ENCODE results near the gene AGXT2.
A peak's percentile ranks its signal among the peaks of the same experiment; 100 is the strongest.

The AGXT2 gene, protein sequence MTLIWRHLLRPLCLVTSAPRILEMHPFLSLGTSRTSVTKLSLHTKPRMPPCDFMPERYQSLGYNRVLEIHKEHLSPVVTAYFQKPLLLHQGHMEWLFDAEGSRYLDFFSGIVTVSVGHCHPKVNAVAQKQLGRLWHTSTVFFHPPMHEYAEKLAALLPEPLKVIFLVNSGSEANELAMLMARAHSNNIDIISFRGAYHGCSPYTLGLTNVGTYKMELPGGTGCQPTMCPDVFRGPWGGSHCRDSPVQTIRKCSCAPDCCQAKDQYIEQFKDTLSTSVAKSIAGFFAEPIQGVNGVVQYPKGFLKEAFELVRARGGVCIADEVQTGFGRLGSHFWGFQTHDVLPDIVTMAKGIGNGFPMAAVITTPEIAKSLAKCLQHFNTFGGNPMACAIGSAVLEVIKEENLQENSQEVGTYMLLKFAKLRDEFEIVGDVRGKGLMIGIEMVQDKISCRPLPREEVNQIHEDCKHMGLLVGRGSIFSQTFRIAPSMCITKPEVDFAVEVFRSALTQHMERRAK

DNA sequence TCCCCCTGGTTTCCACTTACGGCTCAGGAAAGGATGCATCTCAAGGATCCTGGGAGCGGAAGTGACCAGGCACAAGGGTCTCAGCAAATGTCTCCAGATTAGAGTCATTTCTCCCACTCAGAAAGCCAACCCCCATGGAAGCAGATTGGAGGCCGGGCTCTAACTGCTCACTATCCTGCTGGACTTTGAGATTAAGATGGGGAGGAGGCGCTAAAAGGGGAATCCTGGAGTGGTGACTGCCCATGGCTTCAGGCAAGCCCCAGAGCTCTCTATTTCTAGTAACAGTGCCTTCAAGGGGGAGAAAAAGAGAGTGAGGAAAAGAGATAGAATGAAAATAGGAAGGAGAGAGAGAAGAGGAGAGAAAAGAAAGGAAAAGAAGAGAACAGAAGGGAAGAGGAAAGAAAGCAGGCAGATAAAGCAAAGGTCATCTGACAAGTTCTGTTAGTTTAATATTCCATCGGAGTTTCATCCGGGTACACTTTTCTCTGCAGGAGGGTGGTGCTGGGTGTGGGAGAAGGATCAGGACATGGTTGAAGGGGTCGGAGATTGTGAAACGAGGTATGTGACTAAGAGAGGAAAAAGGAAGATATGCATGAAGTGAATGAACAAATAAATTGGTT lies at the start of gene AGXT2:
Gene AGXT2 (minus strand): TSS at position 165 of the 620 bp plus-strand sequence. CDS start 57 bp downstream, at position 108.
- no peak for DNase-seq

- no peak for DNase-seq
These were observed 49.2 kb upstream of the AGXT2 start for GRCh38 chr5:35096932-35097331.

- no peak for DNase-seq
These were observed 48.5 kb upstream of the AGXT2 start for GRCh38 chr5:35096216-35096615.

GRCh38 chr5:35095366-35095765 lies 47.6 kb upstream of the AGXT2 start:
- DNase-seq = no peak

DNA sequence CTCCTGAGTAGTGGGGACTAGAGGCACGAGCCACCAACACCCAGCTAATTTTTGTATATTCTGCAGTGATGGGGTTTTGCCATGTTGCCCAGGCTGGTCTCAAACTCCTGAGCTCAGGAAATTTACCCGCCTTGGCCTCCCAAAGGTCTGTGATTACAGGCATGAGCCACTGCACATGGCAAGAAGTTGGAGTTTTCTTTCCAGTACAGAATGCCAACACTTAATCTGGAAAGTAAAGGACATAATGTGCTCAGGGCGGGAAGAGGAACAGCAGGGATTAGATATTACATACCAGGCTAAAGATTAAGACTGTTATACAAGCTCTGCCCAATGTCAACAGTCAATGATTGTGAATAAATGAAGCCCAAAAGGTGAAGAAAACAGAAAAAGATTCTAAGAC lies 47.2 kb upstream of the AGXT2 start:
- DNase-seq = no peak

- no peak for DNase-seq
These were observed 45.0 kb upstream of the AGXT2 start for GRCh38 chr5:35092703-35093102.

DNA sequence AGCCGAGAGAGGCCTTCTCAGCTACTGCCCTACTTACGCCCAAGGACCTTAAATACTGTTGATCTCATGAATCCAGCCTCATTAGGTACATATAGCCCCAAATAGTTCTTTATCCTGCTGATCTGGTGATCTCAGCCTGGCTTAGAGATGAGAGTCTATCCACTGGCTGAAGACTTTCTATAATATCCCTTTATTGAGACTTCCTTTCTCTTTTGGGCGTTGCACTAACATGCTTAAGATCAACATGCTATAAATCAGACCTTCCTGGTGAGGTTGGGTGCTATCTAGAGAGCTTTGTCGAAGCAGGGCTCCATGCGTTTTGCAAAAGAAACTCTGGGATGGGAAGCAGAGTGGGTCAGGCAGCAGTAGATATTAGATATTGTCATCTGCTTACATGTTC lies 44.0 kb upstream of the AGXT2 start:
- DNase-seq = no peak

GRCh38 chr5:35089334-35090314 lies 41.9 kb upstream of the AGXT2 start:
- peak; percentile 49 for DNase-seq

- no peak for DNase-seq
These were observed 40.2 kb upstream of the AGXT2 start for GRCh38 chr5:35087991-35088390.

GRCh38 chr5:35083150-35083549 lies 35.4 kb upstream of the AGXT2 start:
- DNase-seq = no peak

GRCh38 chr5:35082530-35082929 lies 34.8 kb upstream of the AGXT2 start:
- no peak for DNase-seq

GRCh38 chr5:35081134-35081533 lies 33.4 kb upstream of the AGXT2 start:
- no peak for DNase-seq

GRCh38 chr5:35073160-35073559 lies 25.4 kb upstream of the AGXT2 start:
- no peak for DNase-seq

DNA sequence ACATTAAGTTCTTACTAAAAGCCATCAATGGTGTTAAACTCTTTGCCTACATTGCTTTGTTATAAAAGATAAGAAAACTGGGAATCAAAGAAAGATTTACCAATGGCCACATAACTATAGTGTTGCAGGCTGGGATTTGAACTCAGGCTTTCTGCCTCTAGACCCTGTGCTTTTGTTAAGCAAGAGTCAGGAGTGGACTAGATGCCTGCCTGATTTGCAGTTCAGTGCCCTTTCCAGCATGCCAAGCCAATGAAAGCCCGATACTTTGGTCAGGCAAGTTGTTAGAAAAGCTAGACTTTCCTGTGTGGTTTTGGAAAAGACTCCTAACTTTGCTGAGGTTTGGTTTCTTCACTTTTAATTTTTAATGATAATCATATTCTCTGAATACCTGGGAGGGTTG lies 21.4 kb upstream of the AGXT2 start:
- DNase-seq = no peak

GRCh38 chr5:35067985-35068384 lies 20.2 kb upstream of the AGXT2 start:
- DNase-seq = no peak

GRCh38 chr5:35066260-35066795 lies 18.6 kb upstream of the AGXT2 start:
- no peak for DNase-seq

- DNase-seq = no peak
These were observed 15.7 kb upstream of the AGXT2 start for GRCh38 chr5:35063414-35063813.

DNA sequence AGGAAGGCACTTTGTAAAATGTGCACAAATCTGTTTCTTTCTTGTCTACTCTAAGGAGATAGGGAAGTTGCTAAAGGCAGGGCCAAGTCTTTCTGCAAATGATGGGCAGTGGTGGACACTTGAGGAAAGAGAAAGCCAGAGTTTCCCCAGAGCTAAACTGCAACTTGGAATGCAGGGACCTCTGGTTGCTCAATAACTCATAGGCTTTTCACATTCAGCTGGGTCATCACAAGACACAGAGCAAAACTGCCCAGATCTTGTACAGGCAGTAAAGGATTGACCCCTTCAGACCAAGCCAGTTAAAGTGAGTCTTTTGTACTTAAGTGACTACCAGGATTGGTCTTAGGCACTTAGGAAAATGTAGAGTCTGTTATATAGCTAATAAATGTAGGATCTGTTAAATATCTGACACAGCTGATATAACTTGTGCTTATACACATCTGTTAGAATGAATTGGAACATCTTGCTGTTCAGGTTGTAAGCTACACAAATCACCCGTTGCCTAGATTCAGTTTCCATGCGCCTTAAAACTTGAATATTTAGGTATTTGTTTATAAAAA lies 13.5 kb upstream of the AGXT2 start:
- DNase-seq = no peak

DNA sequence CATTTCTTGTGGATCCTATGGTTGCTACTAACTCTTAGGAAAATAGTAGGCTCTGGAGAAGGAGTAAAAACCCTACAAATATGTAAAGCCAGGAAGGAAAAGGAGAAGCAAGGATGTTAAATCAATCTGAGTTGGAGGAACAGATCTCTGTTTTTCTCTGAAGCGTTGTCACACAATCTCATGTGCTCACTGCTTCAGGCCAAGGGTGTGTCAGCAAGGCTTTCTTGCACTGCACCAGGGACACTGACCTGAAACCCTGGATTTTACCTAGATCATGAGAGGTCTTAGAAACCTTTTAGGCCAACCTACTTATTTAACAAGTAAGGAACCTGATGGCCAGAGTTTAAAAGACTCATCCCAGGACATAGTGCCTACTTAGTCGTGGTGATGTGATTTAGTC lies 12.5 kb upstream of the AGXT2 start:
- DNase-seq = no peak

DNA sequence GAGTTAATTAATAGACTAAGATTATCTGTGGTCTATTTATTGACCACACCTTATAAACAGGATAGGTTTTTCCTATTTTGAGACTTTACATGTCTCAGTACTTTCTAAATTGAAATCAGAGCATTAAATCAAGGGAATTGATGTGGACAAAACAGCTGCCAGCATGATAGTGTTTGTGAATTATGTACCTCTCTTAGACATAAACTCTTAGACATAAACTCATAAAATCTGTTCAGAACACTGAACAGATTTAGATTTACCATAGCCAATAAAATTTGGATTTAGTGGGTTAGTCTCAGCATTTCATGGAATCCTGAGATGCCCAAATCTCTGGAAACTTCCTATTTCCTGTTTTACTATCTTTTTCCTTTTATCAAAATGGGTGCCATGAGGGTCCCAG lies 11.5 kb upstream of the AGXT2 start:
- no peak for DNase-seq

GRCh38 chr5:35058374-35058788 lies 10.6 kb upstream of the AGXT2 start:
- DNase-seq = no peak

DNA sequence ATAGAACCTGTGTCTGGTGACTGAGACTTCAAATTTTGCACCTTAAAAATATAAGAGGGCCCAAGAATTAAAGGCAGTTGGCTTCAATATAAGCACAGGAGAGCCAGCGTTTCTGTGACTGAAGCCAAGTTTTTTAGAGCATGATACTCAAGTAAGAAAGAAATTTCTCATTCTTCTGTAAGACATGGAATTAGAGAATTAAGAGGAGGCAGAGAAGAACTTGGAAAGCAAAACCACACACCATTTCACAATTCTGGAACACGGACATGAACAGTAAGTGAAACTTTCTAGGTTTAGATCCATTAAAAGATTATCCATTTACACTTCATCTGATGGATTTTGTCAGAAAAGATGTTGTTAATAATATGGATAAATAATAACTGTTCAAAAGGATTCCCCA lies 8.9 kb upstream of the AGXT2 start:
- no peak for DNase-seq

DNA sequence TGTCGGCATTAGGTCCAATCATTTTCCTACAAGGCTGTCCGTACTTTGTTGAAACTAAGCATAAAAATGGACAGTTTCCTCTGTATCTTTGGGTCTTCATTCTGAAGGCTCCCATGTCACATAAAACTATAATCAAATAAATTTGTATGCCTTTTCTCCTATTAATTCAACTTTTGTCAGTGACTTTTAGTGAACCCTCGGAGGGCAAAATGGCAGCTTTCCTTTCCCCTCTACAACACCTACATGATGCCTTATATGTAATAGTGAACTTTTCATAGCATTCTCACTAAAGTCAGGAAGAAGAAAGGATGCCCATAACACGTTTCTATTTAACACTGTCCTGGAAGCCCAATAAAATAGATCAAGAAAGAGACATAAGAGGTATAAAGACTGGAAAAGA lies 5.1 kb upstream of the AGXT2 start:
- no peak for DNase-seq
